ENCODE data around the gene MACROD2.

GRCh38 chr20:15565786-15566185 is 1570.5 kb downstream of the MACROD2 start:
- TF ChIP-seq CTCF (IDR thresholded peaks at IDR 0.05) (no peak), POLR2A (IDR thresholded peaks at IDR 0.05) (no peak)
